T-helper 17 cell (primary cell): ENCODE data around the gene CACTIN. TPM values are rescaled to one million over a fixed set of nuclear protein-coding genes. Genes with fewer than 3 reads are reported as not detected.
A peak's percentile ranks its signal among the peaks of the same experiment; 100 is the strongest.

Experiments
- ATAC-seq: fragments of 150-1000 bp; cut with Tn5 transposase; 2 replicates; pipeline ENCODE4 v1.10.0; 2021; ENCODE audit warnings: mild to moderate bottlenecking, moderate library complexity
- DNase-seq, 3 donors: peaks; one replicate each; pipeline versions ENCODE4 v3.0.0 to v3.0.0-alpha.2; 2020 to 2021
- H3K9me3 ChIP-seq: one replicate; pipeline ENCODE4 v1.7.0; 2013; ENCODE audit warnings: low read length, mild to moderate bottlenecking; ENCODE audit not compliant: control insufficient read depth, poor library complexity, severe bottlenecking
- H3K27ac Mint-ChIP-seq: one replicate; pipeline ENCODE4 v1.8.0; 2022; ENCODE audit warnings: mild to moderate bottlenecking, moderate library complexity, mixed read lengths
- H3K27me3 Mint-ChIP-seq: one replicate; pipeline ENCODE4 v1.8.0; 2022; ENCODE audit warnings: mixed read lengths
- H3K36me3 Mint-ChIP-seq: one replicate; pipeline ENCODE4 v1.8.0; 2022; ENCODE audit warnings: low read depth, mixed read lengths
- H3K4me1 Mint-ChIP-seq: one replicate; pipeline ENCODE4 v1.8.0; 2022; ENCODE audit warnings: mild to moderate bottlenecking, mixed read lengths
- H3K4me3 Mint-ChIP-seq: one replicate; pipeline ENCODE4 v1.8.0; 2022; ENCODE audit warnings: mild to moderate bottlenecking, moderate library complexity, mixed read lengths
- total RNA-seq, 4 donors: library from RNA in 2 of 4; stranded (reverse) in 2 of 4; gene quantifications; one replicate each; pipeline ENCODE4 v1.2.3 and lab custom pipeline; 2022 to 2026

CACTIN gene
- total RNA-seq, 2 donors from 2014 or later = 32.8 to 34.4 TPM

GRCh38 chr19:3646336-3647092 is 19.9 kb upstream of the CACTIN start:
- ATAC-seq (no peak), DNase-seq (no peak)
- H3K4me1 Mint-ChIP-seq = no peaks in the 10 kb centered on the region
- H3K9me3 ChIP-seq = no peaks in the 10 kb centered on the region
- no peak overlapping the region for H3K27ac Mint-ChIP-seq
- no peaks in the 10 kb centered on the region for H3K27me3 Mint-ChIP-seq
- no peaks in the 10 kb centered on the region for H3K36me3 Mint-ChIP-seq
- H3K4me3 Mint-ChIP-seq = no peak overlapping the region

GRCh38 chr19:3645726-3646125 is 19.1 kb upstream of the CACTIN start:
- no peak for DNase-seq
- no peak for ATAC-seq
- no peak overlapping the region for H3K27ac Mint-ChIP-seq
- H3K9me3 ChIP-seq = no peaks in the 10 kb centered on the region
- H3K27me3 Mint-ChIP-seq = no peaks in the 10 kb centered on the region
- no peaks in the 10 kb centered on the region for H3K36me3 Mint-ChIP-seq
- no peaks in the 10 kb centered on the region for H3K4me1 Mint-ChIP-seq
- H3K4me3 Mint-ChIP-seq = no peak overlapping the region

GRCh38 chr19:3645067-3645396 is 18.4 kb upstream of the CACTIN start:
- H3K27me3 Mint-ChIP-seq = no peaks in the 10 kb centered on the region
- no peak overlapping the region for H3K4me3 Mint-ChIP-seq
- no peak for DNase-seq
- H3K9me3 ChIP-seq = no peaks in the 10 kb centered on the region
- no peak for ATAC-seq
- no peak overlapping the region for H3K27ac Mint-ChIP-seq
- H3K36me3 Mint-ChIP-seq = no peaks in the 10 kb centered on the region
- no peaks in the 10 kb centered on the region for H3K4me1 Mint-ChIP-seq

- no peak overlapping the region for H3K4me3 Mint-ChIP-seq
- H3K9me3 ChIP-seq = no peaks in the 10 kb centered on the region
- DNase-seq = no peak
- no peak overlapping the region for H3K27ac Mint-ChIP-seq
- no peaks in the 10 kb centered on the region for H3K27me3 Mint-ChIP-seq
- ATAC-seq = no peak
- H3K36me3 Mint-ChIP-seq = no peaks in the 10 kb centered on the region
- no peaks in the 10 kb centered on the region for H3K4me1 Mint-ChIP-seq
Observed at GRCh38 chr19:3644351-3645066, 17.9 kb upstream of the CACTIN start.

DNA sequence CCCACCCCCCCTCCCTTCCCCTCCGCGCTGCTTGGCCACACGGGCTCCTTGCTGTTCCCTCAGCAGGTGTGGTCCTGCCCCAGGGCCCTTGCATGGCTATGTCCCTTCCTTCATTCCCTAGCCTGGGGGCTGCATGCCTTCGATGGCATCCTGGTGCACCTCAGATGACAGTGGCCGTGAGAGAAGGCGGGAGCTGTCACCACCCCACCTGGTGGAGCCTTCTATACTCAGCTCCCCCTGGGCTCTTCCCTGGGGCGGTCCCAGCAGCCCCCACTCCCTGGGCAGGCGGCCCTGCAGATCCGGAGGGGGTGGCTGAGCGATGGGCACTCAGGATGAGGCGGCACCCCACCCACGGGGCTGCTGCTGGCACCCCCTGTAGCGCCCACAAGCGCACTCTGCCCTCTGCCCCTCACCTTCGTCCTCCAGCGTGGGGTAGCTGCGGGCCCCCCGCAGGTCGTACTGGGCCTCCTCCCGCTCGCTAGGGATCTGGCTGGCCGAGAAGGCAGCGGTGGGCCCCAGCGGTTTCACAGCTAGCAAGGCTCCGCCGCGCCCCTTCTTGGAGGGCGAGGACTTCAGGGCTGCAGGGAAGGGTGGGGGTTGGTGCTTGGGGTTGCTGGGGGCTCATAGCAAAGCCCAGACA is 17.2 kb upstream of the CACTIN start:
- no peak for ATAC-seq
- Mint-ChIP-seq H3K4me3 (no peak overlapping the region), H3K4me1 (no peaks in the 10 kb centered on the region), H3K27ac (no peak overlapping the region), H3K27me3 (no peaks in the 10 kb centered on the region), H3K36me3 (no peaks in the 10 kb centered on the region)
- no peaks in the 10 kb centered on the region for H3K9me3 ChIP-seq
- DNase-seq = no peak

GRCh38 chr19:3642987-3643673 is 16.5 kb upstream of the CACTIN start:
- H3K4me1 Mint-ChIP-seq = peaks cover 3% of the 10 kb centered on the region
- H3K4me3 Mint-ChIP-seq = no peak overlapping the region
- ATAC-seq = peak; percentile 45
- H3K27ac Mint-ChIP-seq = no peak overlapping the region
- no peaks in the 10 kb centered on the region for H3K9me3 ChIP-seq
- no peaks in the 10 kb centered on the region for H3K27me3 Mint-ChIP-seq
- no peak for DNase-seq
- no peaks in the 10 kb centered on the region for H3K36me3 Mint-ChIP-seq

- no peak overlapping the region for H3K27ac Mint-ChIP-seq
Observed at GRCh38 chr19:3642296-3642695, 15.7 kb upstream of the CACTIN start.

GRCh38 chr19:3641515-3642269 is 15.1 kb upstream of the CACTIN start:
- Mint-ChIP-seq H3K27ac (no peak overlapping the region), H3K27me3 (no peaks in the 10 kb centered on the region), H3K36me3 (no peaks in the 10 kb centered on the region), H3K4me3 (no peak overlapping the region), H3K4me1 (peaks cover 3% of the 10 kb centered on the region)
- ATAC-seq (no peak), DNase-seq (no peak)
- H3K9me3 ChIP-seq = no peaks in the 10 kb centered on the region

More at GRCh38 chr19:3642296-3642695, 15.7 kb upstream of the CACTIN start:
- no peak for ATAC-seq
- no peaks in the 10 kb centered on the region for H3K9me3 ChIP-seq
- no peak for DNase-seq
- no peak overlapping the region for H3K4me3 Mint-ChIP-seq
- H3K4me1 Mint-ChIP-seq = peaks cover 3% of the 10 kb centered on the region
- H3K27me3 Mint-ChIP-seq = no peaks in the 10 kb centered on the region
- H3K36me3 Mint-ChIP-seq = no peaks in the 10 kb centered on the region

DNA sequence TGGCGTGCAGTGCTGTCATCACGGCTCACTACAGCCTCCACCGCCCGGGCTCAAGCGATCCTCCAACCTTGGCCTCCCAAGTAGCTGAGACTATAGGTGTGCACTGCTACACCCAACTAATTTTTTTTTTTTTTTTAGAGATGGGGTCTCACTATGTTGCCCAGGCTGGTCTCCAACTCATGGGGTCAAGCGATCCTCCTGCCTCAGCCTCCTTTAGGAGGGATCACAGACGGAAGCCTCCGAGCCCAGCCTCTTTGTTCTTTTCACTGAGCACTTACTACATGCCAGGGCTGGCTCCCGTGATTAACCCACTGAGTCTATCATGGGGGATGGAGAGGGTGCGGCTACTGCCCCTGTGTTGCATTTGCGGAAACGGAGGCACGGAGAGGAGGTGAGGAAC is 12.9 kb upstream of the CACTIN start:
- no peaks in the 10 kb centered on the region for H3K9me3 ChIP-seq
- no peak for DNase-seq
- Mint-ChIP-seq H3K4me3 (no peak overlapping the region), H3K27me3 (no peaks in the 10 kb centered on the region), H3K36me3 (no peaks in the 10 kb centered on the region), H3K27ac (no peak overlapping the region), H3K4me1 (peaks cover 6% of the 10 kb centered on the region)
- ATAC-seq = no peak

- ATAC-seq (no peak), DNase-seq (no peak)
- Mint-ChIP-seq H3K27ac (no peak overlapping the region), H3K27me3 (no peaks in the 10 kb centered on the region), H3K4me1 (peaks cover 6% of the 10 kb centered on the region), H3K36me3 (no peaks in the 10 kb centered on the region), H3K4me3 (no peak overlapping the region)
- no peaks in the 10 kb centered on the region for H3K9me3 ChIP-seq
Observed at GRCh38 chr19:3638208-3639193, 11.9 kb upstream of the CACTIN start.

GRCh38 chr19:3637621-3638020 is 11.0 kb upstream of the CACTIN start:
- H3K36me3 Mint-ChIP-seq = no peaks in the 10 kb centered on the region
- H3K4me3 Mint-ChIP-seq = no peak overlapping the region
- H3K27me3 Mint-ChIP-seq = no peaks in the 10 kb centered on the region
- H3K9me3 ChIP-seq = no peaks in the 10 kb centered on the region
- no peak overlapping the region for H3K27ac Mint-ChIP-seq
- H3K4me1 Mint-ChIP-seq = peaks cover 9% of the 10 kb centered on the region
- DNase-seq = no peak
- no peak for ATAC-seq

GRCh38 chr19:3636962-3637361 is 10.4 kb upstream of the CACTIN start:
- no peak overlapping the region for H3K4me3 Mint-ChIP-seq
- no peaks in the 10 kb centered on the region for H3K9me3 ChIP-seq
- ATAC-seq = no peak
- no peak overlapping the region for H3K27ac Mint-ChIP-seq
- peaks cover 9% of the 10 kb centered on the region for H3K4me1 Mint-ChIP-seq
- DNase-seq = no peak
- no peaks in the 10 kb centered on the region for H3K27me3 Mint-ChIP-seq
- H3K36me3 Mint-ChIP-seq = no peaks in the 10 kb centered on the region
